Neural progenitor cell (in vitro differentiated cells): ENCODE results near the gene OMA1.

Experiments
- CTCF ChIP-seq: fragments of 200-600 bp; sonication (generic); IDR thresholded peaks from 2 replicates; pipeline ENCODE4 v1.5.1; 2017; ENCODE audit warnings: antibody characterized with exemption, mild to moderate bottlenecking
- EZH2 ChIP-seq: fragments of 200-600 bp; sonication (generic); IDR thresholded peaks from 2 replicates; pipeline ENCODE4 v1.6.1; 2017; ENCODE audit warnings: antibody characterized with exemption, mild to moderate bottlenecking, moderate library complexity

GRCh38 chr1:58436615-58437297 is 109.8 kb downstream of the OMA1 start:
- no peak for TF ChIP-seq EZH2
- TF ChIP-seq CTCF: no peak
